ENCODE results near the gene MSX2.

Gene MSX2

GRCh38 chr5:174717826-174718455 lies 6.4 kb upstream of the MSX2 start:
- in situ Hi-C loops (cut with MboI; ENCODE audit: low sequenced_read_pairs) = no loop called here

- in situ Hi-C loops (cut with MboI; ENCODE audit: low sequenced_read_pairs) = no loop called here
These were observed 5.3 kb upstream of the MSX2 start for GRCh38 chr5:174718880-174719610.

- in situ Hi-C loops (cut with MboI; ENCODE audit: low sequenced_read_pairs) = no loop called here
These were observed 4.4 kb upstream of the MSX2 start for GRCh38 chr5:174719793-174720611.

GRCh38 chr5:174720612-174721529 lies 3.5 kb upstream of the MSX2 start:
- in situ Hi-C loops (cut with MboI; ENCODE audit: low sequenced_read_pairs) = no loop called here

GRCh38 chr5:174721530-174722432 lies 2.6 kb upstream of the MSX2 start:
- in situ Hi-C loops (cut with MboI; ENCODE audit: low sequenced_read_pairs) = no loop called here

DNA sequence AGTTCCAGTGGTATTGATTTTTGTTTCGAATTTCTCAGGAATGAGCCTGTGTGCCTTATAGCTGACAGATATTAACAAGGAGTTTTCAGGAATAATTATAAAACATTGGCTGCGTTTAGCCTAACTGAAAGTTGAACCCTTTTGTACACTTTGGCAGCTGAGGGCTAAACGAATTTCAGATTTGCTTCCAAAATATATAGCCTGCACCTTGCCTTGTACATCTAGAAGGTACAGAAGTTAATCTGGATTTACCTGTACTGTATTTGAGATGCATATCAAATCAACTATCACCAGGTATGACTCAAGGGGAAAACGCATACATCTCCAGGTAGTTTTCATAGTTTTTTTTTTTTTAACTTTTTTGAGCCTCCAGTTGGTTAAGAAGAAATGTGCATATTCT lies 1.9 kb upstream of the MSX2 start:
- in situ Hi-C loops (cut with MboI; ENCODE audit: low sequenced_read_pairs) = no loop called here

DNA sequence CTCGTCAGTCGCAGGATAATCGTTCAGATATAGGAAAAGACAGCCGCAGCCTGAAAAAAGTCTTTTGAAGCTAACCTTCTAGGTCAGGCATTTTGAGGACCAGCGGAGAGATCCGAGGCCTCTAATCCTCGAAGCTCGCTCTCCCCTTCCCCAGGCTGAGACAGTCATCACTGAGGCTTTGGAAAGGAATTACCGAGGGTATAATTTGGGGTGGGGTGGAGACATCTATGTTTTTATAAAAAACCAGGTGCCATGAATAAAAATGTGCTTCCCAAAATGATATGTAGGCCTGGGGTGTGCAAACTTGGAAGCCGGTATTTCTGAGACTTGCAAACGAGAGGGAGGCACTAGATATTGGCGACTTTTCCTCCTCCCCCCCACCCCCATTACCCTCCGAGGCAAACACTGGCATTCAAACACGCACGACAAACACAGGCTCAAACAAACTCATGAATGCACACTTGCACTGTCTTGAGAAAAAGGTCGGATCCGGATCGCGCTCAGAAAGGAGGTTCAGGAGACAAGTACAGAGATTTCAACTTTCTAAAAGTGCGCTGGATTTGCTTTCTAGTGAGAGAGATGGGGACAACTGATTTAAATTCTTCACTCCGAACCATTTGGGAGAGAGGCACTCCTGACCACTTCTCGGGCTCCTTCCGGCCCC lies 935 bp upstream of the MSX2 start:
- in situ Hi-C loops (cut with MboI; ENCODE audit: low sequenced_read_pairs) = no loop called here

GRCh38 chr5:174723979-174724483 lies 351 bp upstream of the MSX2 start:
- in situ Hi-C loops (cut with MboI; ENCODE audit: low sequenced_read_pairs) = no loop called here

- in situ Hi-C loops (cut with MboI; ENCODE audit: low sequenced_read_pairs) = no loop called here
These were observed 1.0 kb downstream of the MSX2 start for GRCh38 chr5:174725261-174725990.

DNA sequence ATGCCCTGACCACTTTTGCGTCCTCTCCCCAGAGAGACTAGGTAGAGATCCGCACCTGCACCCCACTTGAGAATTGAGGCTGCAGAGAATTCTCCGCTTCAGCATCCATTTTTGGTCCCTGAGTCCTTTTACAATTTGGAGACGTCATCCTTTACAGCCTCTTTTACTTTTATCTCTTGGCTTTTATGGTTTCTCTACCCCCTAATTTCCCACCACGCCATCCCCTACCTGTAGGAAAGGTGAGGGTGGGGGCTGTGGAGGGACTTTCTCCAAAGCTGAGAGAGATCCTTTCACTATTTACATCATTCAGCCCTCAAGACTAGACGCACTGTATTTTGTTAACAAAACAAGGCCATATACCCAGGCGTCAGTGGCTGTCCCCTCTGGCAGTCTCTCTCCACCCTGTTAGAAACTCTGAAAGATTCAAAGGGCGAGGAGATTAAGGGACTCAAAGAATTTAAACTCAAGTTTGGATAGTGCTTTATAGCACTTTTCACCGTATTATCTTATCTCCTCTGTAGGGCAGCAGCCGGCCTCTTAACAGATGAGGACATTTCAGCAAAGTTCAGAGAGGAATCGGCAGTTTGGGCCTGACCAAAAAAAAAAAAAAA lies 1.7 kb downstream of the MSX2 start:
- in situ Hi-C loops (cut with MboI; ENCODE audit: low sequenced_read_pairs) = no loop called here

- in situ Hi-C loops (cut with MboI; ENCODE audit: low sequenced_read_pairs) = no loop called here
These were observed 2.8 kb downstream of the MSX2 start for GRCh38 chr5:174726916-174727793.

GRCh38 chr5:174727794-174728680 lies 3.7 kb downstream of the MSX2 start:
- in situ Hi-C loops (cut with MboI; ENCODE audit: low sequenced_read_pairs) = no loop called here

- in situ Hi-C loops (cut with MboI; ENCODE audit: low sequenced_read_pairs) = no loop called here
These were observed 4.8 kb downstream of the MSX2 start for GRCh38 chr5:174729075-174729680.

GRCh38 chr5:174731214-174732035 lies 7.0 kb downstream of the MSX2 start:
- in situ Hi-C loops (cut with MboI; ENCODE audit: low sequenced_read_pairs) = no loop called here

Measured in HL-60/S4 (cell line).